Fibroblast of mammary gland (primary cell): Measurements from ENCODE around the gene LENG9.
A peak's percentile ranks its signal among the peaks of the same experiment; 100 is the strongest.

Source experiments
- DNase-seq: peaks from one replicate; pipeline ENCODE4 v3.0.0-alpha.2; 2010; ENCODE audit warnings: low read depth
- H3K4me3 ChIP-seq: 2 replicates; pipeline ENCODE4 v1.5.1; 2011; ENCODE audit warnings: low read depth, mild to moderate bottlenecking, low read length, moderate library complexity; ENCODE audit not compliant: control insufficient read depth
- CTCF ChIP-seq: conservative IDR thresholded peaks from 2 replicates; pipeline ENCODE4 v1.5.1; 2011; ENCODE audit warnings: low read depth, low read length, inconsistent platforms; ENCODE audit not compliant: control insufficient read depth, insufficient read depth

Gene LENG9

GRCh38 chr19:54439174-54439851 is 24.3 kb downstream of the LENG9 start:
- peak; percentile 41 for TF ChIP-seq CTCF
- DNase-seq, result no peak
- H3K4me3 ChIP-seq, result no peak overlapping the region

GRCh38 chr19:54436628-54437252 is 26.8 kb downstream of the LENG9 start:
- no peak for TF ChIP-seq CTCF
- no peak for DNase-seq
- H3K4me3 ChIP-seq, result no peak overlapping the region

GRCh38 chr19:54436031-54436523 is 27.5 kb downstream of the LENG9 start:
- no peak for TF ChIP-seq CTCF
- no peak for DNase-seq
- no peak overlapping the region for H3K4me3 ChIP-seq

GRCh38 chr19:54435551-54436016 is 28.0 kb downstream of the LENG9 start:
- DNase-seq, result no peak
- no peak for TF ChIP-seq CTCF
- no peak overlapping the region for H3K4me3 ChIP-seq

GRCh38 chr19:54434873-54435214 is 28.7 kb downstream of the LENG9 start:
- no peak for TF ChIP-seq CTCF
- no peak for DNase-seq
- H3K4me3 ChIP-seq, result no peak overlapping the region

- H3K4me3 ChIP-seq, result no peak overlapping the region
- no peak for TF ChIP-seq CTCF
- no peak for DNase-seq
Measured at GRCh38 chr19:54434112-54434872, 29.3 kb downstream of the LENG9 start.
